H7 (cell line): ENCODE results near the gene DNAL4. TPM values are rescaled to one million over a fixed set of nuclear protein-coding genes. Genes with fewer than 3 reads are reported as not detected.

ENCODE experiments used
- DNase-seq: peaks from one replicate; pipeline ENCODE4 v3.0.0; 2012
- H3K27me3 ChIP-seq: 2 replicates; pipeline ENCODE4 v1.6.0; 2011; ENCODE audit warnings: mild to moderate bottlenecking, low read length; ENCODE audit not compliant: control insufficient read depth, insufficient read depth
- H3K36me3 ChIP-seq: replicated peaks from 2 replicates; pipeline ENCODE4 v1.5.1; 2011; ENCODE audit warnings: low read length; ENCODE audit not compliant: control insufficient read depth, insufficient read depth
- H3K4me3 ChIP-seq: 2 replicates; pipeline ENCODE4 v1.5.1; 2011; ENCODE audit warnings: low read depth, mild to moderate bottlenecking, control low read depth, low read length, moderate library complexity; ENCODE audit not compliant: insufficient read depth
- total RNA-seq: library from RNA; depleted of rRNA; stranded (reverse); fragments of >200 nt; shearing (Covaris generic); gene quantifications from 2 replicates; pipeline ENCODE4 v1.2.3, GENCODE V29; 2014

The DNAL4 gene
- total RNA-seq, 1 experiment from 2014 or later = 26.8 TPM

- H3K36me3 ChIP-seq = no peaks in the 10 kb centered on the region
- H3K27me3 ChIP-seq = no peaks in the 10 kb centered on the region
- H3K4me3 ChIP-seq = no peak overlapping the region
- DNase-seq = peak; percentile 96
Measured at GRCh38 chr22:38766076-38766777, 27.7 kb downstream of the DNAL4 start.

DNA sequence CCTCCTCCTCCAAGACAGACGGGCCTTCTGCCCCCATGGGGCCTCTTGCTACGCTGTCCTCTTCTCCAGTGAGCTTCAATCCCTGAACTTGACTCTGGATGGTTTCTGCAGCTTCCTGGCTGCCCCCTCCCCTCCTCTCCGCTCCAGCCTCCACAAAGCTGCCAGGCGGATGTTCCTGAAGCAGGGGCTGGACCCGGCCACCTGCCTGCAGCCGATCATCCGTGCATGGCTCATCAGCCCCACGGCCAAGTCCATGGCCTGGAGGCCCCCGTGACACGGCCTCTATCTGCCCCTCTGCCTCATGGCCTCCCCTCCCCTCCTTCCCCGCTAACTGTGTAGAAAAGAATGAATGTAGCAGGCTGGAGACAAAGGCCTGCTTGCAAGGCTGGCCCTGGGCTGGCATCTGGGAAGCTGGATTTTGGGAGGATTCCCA is 31.4 kb downstream of the DNAL4 start:
- H3K4me3 ChIP-seq = no peak overlapping the region
- H3K36me3 ChIP-seq = no peaks in the 10 kb centered on the region
- DNase-seq = no peak
- H3K27me3 ChIP-seq = no peaks in the 10 kb centered on the region; the same call in 1 of the 2 replicates

DNA sequence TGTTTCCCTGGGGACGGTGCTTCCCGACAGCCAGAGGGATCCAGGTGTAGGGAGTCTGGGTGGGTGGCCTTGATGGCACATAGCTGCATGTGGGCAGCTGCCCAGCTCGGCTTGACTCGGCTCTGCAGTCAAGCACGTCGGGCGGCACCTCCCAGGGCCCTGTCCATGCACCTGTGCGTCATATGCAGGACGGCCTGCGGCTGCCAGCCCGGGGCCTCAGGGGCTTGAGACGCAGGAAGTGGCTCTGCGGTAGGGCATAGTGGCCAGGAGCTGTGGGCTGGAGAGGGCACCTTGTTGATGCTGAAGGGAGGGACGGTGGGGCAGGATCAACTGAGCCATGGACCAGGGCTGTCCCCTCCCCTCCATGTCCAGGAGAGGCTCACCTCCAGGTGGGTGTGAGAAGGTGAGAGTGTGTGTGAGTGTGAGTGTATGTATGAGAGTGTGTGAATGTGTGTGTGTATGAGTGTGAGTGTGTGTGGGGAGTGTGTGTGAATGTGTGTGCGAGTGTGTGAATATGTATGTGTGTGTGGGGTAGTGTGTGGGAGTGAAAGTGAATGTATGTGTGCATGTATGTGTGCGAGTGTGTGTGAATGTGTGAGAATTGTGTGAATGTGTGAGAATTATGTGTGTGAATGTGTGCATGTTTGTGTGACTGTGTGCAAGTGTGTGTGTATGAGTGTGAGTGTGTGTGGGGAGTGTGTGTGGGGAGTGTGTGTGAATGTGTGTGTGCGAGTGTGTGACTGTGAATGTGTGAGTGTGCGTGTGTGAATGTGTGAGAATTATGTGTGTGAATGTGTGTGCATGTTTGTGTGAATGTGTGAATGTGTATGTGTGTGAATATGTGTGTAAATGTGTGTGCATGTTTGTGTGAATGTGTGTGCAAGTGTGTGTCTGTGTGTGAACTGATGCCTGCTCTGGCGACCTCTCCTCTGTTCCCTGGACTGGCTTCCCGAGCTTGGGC is 32.5 kb downstream of the DNAL4 start:
- Histone ChIP-seq H3K4me3 (no peak overlapping the region), H3K36me3 (no peaks in the 10 kb centered on the region), H3K27me3 (peaks cover 2% of the 10 kb centered on the region; the same call in 1 of the 2 replicates)
- DNase-seq = no peak

DNA sequence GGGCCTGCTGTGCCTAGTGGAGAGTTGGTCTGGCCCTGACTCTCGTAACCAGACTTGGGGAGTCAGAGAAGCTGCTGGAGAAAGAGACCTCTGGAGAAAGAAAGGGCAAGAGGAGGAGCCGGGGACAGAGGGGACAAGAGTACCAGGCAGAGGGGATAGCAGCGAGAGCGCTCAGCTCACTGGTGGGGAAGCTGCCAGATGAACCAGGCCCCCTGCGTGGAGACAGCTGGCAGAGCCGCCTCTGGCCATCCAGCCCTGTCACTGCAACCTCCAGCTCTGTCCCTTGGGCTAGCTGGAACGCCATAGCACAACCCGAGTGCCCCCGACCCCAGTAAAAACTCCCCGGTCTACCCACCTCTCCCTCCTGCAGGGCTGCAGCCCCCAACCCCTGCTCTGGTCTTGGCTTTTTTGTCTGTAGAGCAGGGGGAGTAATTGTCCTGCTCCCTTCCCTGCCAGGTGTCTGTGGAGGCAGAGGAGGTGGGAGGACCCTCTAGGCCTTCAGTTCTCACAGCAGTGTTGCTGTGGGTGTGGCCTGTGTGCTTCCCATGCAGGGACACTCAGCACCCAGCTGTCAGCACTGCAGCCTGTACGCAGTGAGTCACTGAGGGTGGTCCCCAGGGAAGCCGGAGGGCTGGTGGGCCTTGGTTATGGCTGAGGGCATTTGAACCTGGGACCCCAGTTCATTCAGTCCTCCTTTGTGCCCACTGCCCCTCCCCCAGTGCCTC is 33.3 kb downstream of the DNAL4 start:
- no peak for DNase-seq
- H3K4me3 ChIP-seq = no peak overlapping the region
- H3K36me3 ChIP-seq = no peaks in the 10 kb centered on the region
- H3K27me3 ChIP-seq = peaks cover 2% of the 10 kb centered on the region; the same call in 1 of the 2 replicates

- Histone ChIP-seq H3K27me3 (peaks cover 2% of the 10 kb centered on the region; the same call in 1 of the 2 replicates), H3K4me3 (no peak overlapping the region), H3K36me3 (no peaks in the 10 kb centered on the region)
- no peak for DNase-seq
Measured at GRCh38 chr22:38759005-38759404, 34.9 kb downstream of the DNAL4 start.

- peaks cover 2% of the 10 kb centered on the region for H3K27me3 ChIP-seq
- no peak for DNase-seq
- no peak overlapping the region for H3K4me3 ChIP-seq
Measured at GRCh38 chr22:38758276-38758945, 35.5 kb downstream of the DNAL4 start.

DNA sequence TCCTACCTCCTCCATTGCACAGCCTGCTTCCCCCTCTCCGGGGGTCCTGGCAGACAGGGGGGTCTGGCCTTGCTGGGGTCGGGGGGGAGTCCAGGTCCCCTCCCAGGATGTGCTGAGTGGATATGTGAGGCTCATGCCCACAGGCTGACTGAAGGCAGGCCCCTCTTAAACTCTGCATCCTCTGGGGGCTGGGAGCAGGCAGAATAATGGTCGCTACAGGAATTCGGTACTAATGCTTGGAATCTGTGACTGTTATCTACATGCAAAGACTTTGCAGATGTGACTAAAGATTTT is 36.5 kb downstream of the DNAL4 start:
- Histone ChIP-seq H3K27me3 (peaks cover 2% of the 10 kb centered on the region), H3K4me3 (no peak overlapping the region), H3K36me3 (no peaks in the 10 kb centered on the region)
- no peak for DNase-seq

More at GRCh38 chr22:38758276-38758945, 35.5 kb downstream of the DNAL4 start:
- no peaks in the 10 kb centered on the region for H3K36me3 ChIP-seq

DNA sequence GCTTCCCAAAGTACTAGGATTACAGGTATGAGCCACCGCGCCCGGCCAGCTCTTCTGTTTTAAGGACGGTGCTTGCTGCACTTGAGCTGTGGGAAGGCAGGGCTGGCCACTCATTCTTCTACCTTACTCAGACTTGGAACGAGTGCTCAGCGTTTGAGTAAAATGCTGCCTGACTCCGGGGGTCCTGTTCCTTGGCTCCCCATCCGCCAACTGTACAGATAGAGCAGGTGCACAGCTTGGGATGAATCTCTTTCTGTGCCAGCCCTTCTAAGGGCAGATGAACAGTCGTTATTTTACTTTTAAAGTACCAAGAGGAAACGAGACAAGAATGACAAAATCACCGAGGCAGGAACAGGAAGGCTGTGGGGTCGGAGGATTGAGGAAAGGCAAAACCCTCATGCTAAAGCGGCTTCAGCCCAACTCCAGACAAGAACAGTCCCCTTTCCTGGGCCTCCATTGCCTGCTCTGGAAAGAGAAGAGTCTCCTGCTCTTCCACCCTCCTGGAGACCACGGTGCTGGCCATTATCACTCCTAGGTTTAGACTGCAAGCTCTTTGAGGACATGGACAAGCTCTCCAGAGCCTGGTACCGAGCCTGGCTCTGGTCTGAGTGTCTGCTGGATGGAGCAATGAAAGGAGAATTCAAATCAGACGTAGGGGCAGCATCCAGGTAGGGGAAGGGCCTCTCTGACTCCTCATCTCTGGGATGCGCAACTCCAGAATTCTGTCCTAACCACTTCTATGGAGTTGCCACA is 37.1 kb downstream of the DNAL4 start:
- H3K27me3 ChIP-seq = peaks cover 2% of the 10 kb centered on the region
- no peaks in the 10 kb centered on the region for H3K36me3 ChIP-seq
- DNase-seq = no peak
- H3K4me3 ChIP-seq = peak overlapping the region; percentile 84; the same call in 1 of the 2 replicates

DNA sequence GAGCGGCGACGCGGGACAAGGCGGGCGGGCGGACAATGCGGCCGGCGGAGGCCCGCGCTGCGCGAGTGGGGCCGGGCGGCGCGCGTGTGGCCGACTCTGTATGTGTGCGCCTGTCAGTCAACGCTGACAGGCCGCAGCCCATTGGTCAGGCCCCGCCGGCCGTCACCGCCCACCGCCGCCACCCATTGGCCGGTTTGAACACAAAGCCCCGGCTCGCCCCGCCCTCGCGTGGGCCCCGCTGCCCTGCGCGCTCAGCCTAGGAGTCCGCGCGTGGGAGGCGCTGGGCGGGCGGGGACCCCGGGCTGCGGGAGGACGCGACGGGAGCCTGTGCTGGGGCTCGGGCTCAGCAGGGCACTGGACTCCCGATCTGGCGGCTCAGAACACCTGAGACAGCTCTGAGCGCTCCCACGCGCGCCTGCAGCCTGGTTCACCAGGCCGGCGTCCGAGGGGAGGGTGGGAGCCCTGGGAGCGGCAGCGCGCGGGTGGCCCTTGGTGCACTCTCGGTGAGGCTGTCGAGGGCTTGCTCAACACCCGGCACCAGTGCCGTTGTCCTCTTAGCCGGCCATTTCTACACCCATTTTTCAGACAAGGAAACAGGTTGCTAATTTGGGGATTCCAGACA is 37.9 kb downstream of the DNAL4 start, which contains the start of gene SUN2:
TSS of gene SUN2 (minus strand) at position 88 of the 622 bp plus-strand sequence. CDS start 3,370 bp downstream, outside the sequence.
- Histone ChIP-seq H3K4me3 (peak within 1 kb of the TSS; percentile 84), H3K27me3 (peaks cover 2% of the 10 kb centered on the region), H3K36me3 (no peaks in the 10 kb centered on the region)
- DNase-seq = peak; percentile 99

GRCh38 chr22:38755155-38755910 is 38.6 kb downstream of the DNAL4 start:
- no peaks in the 10 kb centered on the region for H3K36me3 ChIP-seq

DNA sequence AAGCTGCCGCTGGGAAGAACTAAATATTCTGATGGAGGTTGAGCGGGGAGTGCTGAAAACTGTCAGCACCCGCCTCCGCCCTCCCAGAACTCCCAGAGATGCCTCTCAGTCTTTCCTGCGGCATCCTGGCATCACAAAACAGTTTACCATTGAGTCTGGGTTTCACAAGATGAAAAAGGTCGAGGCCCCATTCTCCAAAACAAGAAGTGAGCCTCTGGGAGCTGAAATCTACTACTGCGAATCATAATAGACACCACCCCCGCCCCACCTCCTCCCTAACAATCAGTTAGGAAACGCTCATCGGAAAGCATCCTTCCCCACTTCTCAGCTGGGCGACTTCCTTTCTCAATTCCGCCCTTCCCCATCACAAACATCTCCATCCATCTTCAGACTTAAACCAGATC is 39.2 kb downstream of the DNAL4 start:
- Histone ChIP-seq H3K27me3 (peaks cover 2% of the 10 kb centered on the region), H3K36me3 (no peaks in the 10 kb centered on the region), H3K4me3 (peak overlapping the region; percentile 84)
- peak; percentile 76 for DNase-seq

More at GRCh38 chr22:38755155-38755910, 38.6 kb downstream of the DNAL4 start:
- peak overlapping the region; percentile 84 for H3K4me3 ChIP-seq
- H3K27me3 ChIP-seq = peaks cover 2% of the 10 kb centered on the region
- DNase-seq = peak; percentile 93

- Histone ChIP-seq H3K4me3 (peak overlapping the region; percentile 84), H3K27me3 (peaks cover 2% of the 10 kb centered on the region), H3K36me3 (0 out of 2 replicates have a peak, but pooled peaks cover 2% of the 10 kb centered on the region)
- DNase-seq = peak; percentile 89
Measured at GRCh38 chr22:38753948-38754750, 39.8 kb downstream of the DNAL4 start.
